SH-SY5Y (cell line): ENCODE measurements around the gene ATP8A2.

Source experiments
- GATA2 ChIP-seq: IDR thresholded peaks from 2 replicates; pipeline ENCODE4 v1.6.1; 2011; ENCODE audit warnings: mild to moderate bottlenecking, low read depth, low read length
- GATA3 ChIP-seq: IDR thresholded peaks from 2 replicates; pipeline ENCODE4 v1.6.1; 2011; ENCODE audit warnings: low read depth, mild to moderate bottlenecking, low read length, moderate library complexity

DNA sequence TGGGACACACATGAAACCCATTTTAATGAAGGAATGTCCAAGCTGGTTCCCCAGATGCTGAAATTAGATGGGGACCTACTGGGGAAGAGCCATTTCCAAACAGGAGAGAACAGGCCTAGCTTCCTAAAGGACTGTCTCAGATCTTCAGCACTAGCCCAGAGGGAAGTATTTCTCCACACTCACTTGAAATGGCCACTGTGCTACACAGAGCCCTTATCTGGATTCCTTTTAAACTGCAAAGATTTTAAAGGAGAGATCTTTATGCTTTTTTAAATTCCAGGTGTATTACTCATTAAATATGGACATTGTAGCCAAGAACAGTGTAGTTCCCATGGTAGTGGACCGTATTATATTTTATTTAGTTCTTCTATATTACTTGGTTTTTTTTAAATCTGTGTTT is 424.7 kb downstream of the ATP8A2 start:
- TF ChIP-seq GATA3 (no peak), GATA2 (no peak)
